Measurements from ENCODE around the gene KAT2B. TPM values are rescaled to one million over a fixed set of nuclear protein-coding genes. Genes with fewer than 3 reads are reported as not detected.

Gene KAT2B
- total RNA-seq, 1 experiment from 2014 or later, result 3.7 TPM

DNA sequence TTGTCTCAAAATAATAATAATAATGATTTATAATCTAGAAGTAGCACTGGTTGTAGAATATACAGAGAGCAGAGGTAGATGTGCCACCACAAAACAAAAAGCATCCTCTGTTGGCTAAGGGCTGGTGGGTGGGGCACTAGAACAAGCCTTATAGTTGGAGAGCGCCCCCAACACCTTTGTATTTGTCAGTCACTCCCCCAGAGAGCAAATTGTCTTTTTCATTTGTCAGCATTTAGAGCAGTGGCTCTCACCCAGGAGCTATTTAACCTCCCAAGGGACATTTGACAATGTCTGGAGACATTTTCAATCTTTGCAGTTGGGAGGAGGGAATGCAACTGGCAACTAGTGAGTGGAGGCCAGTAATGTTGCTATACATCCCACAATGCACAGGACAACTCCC is 6.3 kb downstream of the KAT2B start:
- Histone ChIP-seq H3K9me3 (ENCODE audit: control insufficient read depth in 1 of 2, insufficient read depth in 1 of 2, low read depth in 1 of 2, low read length in 2 of 2) (no peaks in the 10 kb centered on the region), H3K9me2 (ENCODE audit: insufficient read depth) (no peaks in the 10 kb centered on the region), H3K9ac (ENCODE audit: low read length) (no peak overlapping the region), H3K79me2 (ENCODE audit: insufficient read depth, low read length) (no peaks in the 10 kb centered on the region), H3K36me3 (ENCODE audit: control insufficient read depth in 1 of 2, insufficient read depth in 2 of 2, low read length in 2 of 2) (no peaks in the 10 kb centered on the region), H3K4me3 (replicated peaks in 1 of 2; ENCODE audit: low read depth in 1 of 2, low read length in 2 of 2) (no peak overlapping the region), H3K27me3 (ENCODE audit: insufficient read depth, low read length) (no peaks in the 10 kb centered on the region), H3K4me2 (ENCODE audit: low read length) (no peak overlapping the region), H3K4me1 (ENCODE audit: control insufficient read depth in 1 of 2, insufficient read depth in 2 of 2, low read length in 2 of 2) (peaks cover 2% of the 10 kb centered on the region in 2 experiments; a peak in 3 of 4 replicates), H3K27ac (ENCODE audit: low read depth, low read length) (no peak overlapping the region), H4K20me1 (ENCODE audit: insufficient read depth) (no peaks in the 10 kb centered on the region), H2AFZ (ENCODE audit: low read depth, low read length, poor library complexity, severe bottlenecking) (no peak overlapping the region)
- no TSS peak for BruUV-seq (replicated peaks)
- ChIA-PET CTCF (no interaction called here), RAD21 (ENCODE audit: low non-redundant PET in 1 of 2, low total read pairs in 2 of 2, uncharacterized antibody in 2 of 2, unreplicated experiment in 2 of 2) (no interaction called here), POLR2A (no interaction called here)
- no peak for ATAC-seq
- TF ChIP-seq JUND (IDR thresholded peaks at IDR 0.05), result no peak
- TF ChIP-seq EGR1 (IDR thresholded peaks at IDR 0.05; ENCODE audit: low read depth), result no peak
- TF ChIP-seq, protein P1, sequence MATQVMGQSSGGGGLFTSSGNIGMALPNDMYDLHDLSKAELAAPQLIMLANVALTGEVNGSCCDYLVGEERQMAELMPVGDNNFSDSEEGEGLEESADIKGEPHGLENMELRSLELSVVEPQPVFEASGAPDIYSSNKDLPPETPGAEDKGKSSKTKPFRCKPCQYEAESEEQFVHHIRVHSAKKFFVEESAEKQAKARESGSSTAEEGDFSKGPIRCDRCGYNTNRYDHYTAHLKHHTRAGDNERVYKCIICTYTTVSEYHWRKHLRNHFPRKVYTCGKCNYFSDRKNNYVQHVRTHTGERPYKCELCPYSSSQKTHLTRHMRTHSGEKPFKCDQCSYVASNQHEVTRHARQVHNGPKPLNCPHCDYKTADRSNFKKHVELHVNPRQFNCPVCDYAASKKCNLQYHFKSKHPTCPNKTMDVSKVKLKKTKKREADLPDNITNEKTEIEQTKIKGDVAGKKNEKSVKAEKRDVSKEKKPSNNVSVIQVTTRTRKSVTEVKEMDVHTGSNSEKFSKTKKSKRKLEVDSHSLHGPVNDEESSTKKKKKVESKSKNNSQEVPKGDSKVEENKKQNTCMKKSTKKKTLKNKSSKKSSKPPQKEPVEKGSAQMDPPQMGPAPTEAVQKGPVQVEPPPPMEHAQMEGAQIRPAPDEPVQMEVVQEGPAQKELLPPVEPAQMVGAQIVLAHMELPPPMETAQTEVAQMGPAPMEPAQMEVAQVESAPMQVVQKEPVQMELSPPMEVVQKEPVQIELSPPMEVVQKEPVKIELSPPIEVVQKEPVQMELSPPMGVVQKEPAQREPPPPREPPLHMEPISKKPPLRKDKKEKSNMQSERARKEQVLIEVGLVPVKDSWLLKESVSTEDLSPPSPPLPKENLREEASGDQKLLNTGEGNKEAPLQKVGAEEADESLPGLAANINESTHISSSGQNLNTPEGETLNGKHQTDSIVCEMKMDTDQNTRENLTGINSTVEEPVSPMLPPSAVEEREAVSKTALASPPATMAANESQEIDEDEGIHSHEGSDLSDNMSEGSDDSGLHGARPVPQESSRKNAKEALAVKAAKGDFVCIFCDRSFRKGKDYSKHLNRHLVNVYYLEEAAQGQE (IDR thresholded peaks at IDR 0.05; ENCODE audit: low read depth), result no peak
- no peak for TF ChIP-seq CBX3 (IDR thresholded peaks at IDR 0.05; ENCODE audit: low read depth)
- TF ChIP-seq RAD21 (IDR thresholded peaks at IDR 0.05; ENCODE audit: low read depth), result no peak
- TF ChIP-seq, protein P2, sequence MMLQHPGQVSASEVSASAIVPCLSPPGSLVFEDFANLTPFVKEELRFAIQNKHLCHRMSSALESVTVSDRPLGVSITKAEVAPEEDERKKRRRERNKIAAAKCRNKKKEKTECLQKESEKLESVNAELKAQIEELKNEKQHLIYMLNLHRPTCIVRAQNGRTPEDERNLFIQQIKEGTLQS (IDR thresholded peaks at IDR 0.05), result no peak
- no peak for DNase-seq (ENCODE audit: low read depth, low spot score)
- intact Hi-C loops (cut with micrococcal nuclease), result no loop called here

DNA sequence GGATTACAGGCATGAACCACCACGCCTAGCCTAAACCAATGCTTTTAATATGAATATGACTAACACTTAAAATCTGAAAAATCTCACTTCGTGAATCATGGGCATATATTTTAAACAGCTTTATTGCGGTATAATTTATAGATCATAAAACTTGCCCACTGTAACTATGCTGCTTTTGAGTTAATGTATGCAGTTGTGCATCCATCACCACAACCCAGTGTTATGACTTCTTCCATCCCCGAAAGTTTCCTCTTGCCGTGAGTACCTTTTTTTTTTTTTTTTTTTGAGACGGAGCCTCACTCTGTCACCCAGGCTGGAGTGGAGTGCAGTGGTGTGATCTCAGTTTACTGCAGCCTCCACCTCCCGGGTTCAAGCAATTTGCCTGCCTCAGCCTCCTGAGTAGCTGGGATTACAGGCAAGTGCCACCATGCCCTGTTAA is 7.1 kb downstream of the KAT2B start:
- DNase-seq (ENCODE audit: low read depth, low spot score) (no peak), ATAC-seq (no peak)
- TF ChIP-seq POLR2AphosphoS5 (IDR thresholded peaks at IDR 0.05; ENCODE audit: low read depth, low read length) (no peak), JUND (IDR thresholded peaks at IDR 0.05) (no peak), ZFX (IDR thresholded peaks at IDR 0.05) (no peak), FOSL1 (IDR thresholded peaks at IDR 0.05; ENCODE audit: low read depth) (no peak), SP1 (IDR thresholded peaks at IDR 0.05; ENCODE audit: low read depth) (no peak), EZH2 (IDR thresholded peaks at IDR 0.05) (no peak), SRF (IDR thresholded peaks at IDR 0.05; ENCODE audit: low read depth) (no peak), POLR2A (IDR thresholded peaks at IDR 0.05; ENCODE audit: borderline replicate concordance, extremely low read depth, insufficient read depth, insufficient read length) (no peak), ELF1 (IDR thresholded peaks at IDR 0.05; ENCODE audit: borderline replicate concordance, low read depth) (no peak), ZNF274 (IDR thresholded peaks at IDR 0.05; ENCODE audit: low read depth, low read length) (no peak), EGR1 (IDR thresholded peaks at IDR 0.05; ENCODE audit: low read depth) (no peak), RAD21 (IDR thresholded peaks at IDR 0.05; ENCODE audit: low read depth) (no peak)
- TF ChIP-seq, protein P3, sequence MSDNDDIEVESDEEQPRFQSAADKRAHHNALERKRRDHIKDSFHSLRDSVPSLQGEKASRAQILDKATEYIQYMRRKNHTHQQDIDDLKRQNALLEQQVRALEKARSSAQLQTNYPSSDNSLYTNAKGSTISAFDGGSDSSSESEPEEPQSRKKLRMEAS (IDR thresholded peaks at IDR 0.05), result no peak
- TF ChIP-seq, protein P2 (IDR thresholded peaks at IDR 0.05), result no peak
- TF ChIP-seq, protein P4, sequence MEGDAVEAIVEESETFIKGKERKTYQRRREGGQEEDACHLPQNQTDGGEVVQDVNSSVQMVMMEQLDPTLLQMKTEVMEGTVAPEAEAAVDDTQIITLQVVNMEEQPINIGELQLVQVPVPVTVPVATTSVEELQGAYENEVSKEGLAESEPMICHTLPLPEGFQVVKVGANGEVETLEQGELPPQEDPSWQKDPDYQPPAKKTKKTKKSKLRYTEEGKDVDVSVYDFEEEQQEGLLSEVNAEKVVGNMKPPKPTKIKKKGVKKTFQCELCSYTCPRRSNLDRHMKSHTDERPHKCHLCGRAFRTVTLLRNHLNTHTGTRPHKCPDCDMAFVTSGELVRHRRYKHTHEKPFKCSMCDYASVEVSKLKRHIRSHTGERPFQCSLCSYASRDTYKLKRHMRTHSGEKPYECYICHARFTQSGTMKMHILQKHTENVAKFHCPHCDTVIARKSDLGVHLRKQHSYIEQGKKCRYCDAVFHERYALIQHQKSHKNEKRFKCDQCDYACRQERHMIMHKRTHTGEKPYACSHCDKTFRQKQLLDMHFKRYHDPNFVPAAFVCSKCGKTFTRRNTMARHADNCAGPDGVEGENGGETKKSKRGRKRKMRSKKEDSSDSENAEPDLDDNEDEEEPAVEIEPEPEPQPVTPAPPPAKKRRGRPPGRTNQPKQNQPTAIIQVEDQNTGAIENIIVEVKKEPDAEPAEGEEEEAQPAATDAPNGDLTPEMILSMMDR (IDR thresholded peaks at IDR 0.05 in 2 of 3, conservative IDR thresholded peaks at IDR 0.05 in 1 of 3; ENCODE audit: borderline replicate concordance in 1 of 3, insufficient read depth in 1 of 3, low read depth in 2 of 3, low read length in 2 of 3), result no peak

More for the DNA sequence above, 7.1 kb downstream of the KAT2B start:
- Histone ChIP-seq H2AFZ (ENCODE audit: low read depth, low read length, poor library complexity, severe bottlenecking) (no peak overlapping the region), H3K9me3 (ENCODE audit: control insufficient read depth in 1 of 2, insufficient read depth in 1 of 2, low read depth in 1 of 2, low read length in 2 of 2) (no peaks in the 10 kb centered on the region), H3K4me2 (ENCODE audit: low read length) (no peak overlapping the region), H3K36me3 (ENCODE audit: control insufficient read depth in 1 of 2, insufficient read depth in 2 of 2, low read length in 2 of 2) (no peaks in the 10 kb centered on the region), H3K9ac (ENCODE audit: low read length) (no peak overlapping the region), H3K27me3 (ENCODE audit: insufficient read depth, low read length) (no peaks in the 10 kb centered on the region), H3K4me1 (ENCODE audit: control insufficient read depth in 1 of 2, insufficient read depth in 2 of 2, low read length in 2 of 2) (no peaks in the 10 kb centered on the region), H3K4me3 (replicated peaks in 1 of 2; ENCODE audit: low read depth in 1 of 2, low read length in 2 of 2) (no peak overlapping the region), H3K27ac (ENCODE audit: low read depth, low read length) (no peak overlapping the region), H3K79me2 (ENCODE audit: insufficient read depth, low read length) (no peaks in the 10 kb centered on the region), H4K20me1 (ENCODE audit: insufficient read depth) (no peaks in the 10 kb centered on the region), H3K9me2 (ENCODE audit: insufficient read depth) (no peaks in the 10 kb centered on the region)
- ChIA-PET CTCF (no interaction called here), POLR2A (no interaction called here), RAD21 (ENCODE audit: low non-redundant PET in 1 of 2, low total read pairs in 2 of 2, uncharacterized antibody in 2 of 2, unreplicated experiment in 2 of 2) (no interaction called here)
- intact Hi-C loops (cut with micrococcal nuclease), result no loop called here
- no TSS peak for BruUV-seq (replicated peaks)
